ENCODE results near the gene CEMP1. TPM values are rescaled to one million over a fixed set of nuclear protein-coding genes. Genes with fewer than 3 reads are reported as not detected.

The CEMP1 gene
- total RNA-seq, 1 experiment from 2014 or later: not detected

GRCh38 chr16:2501946-2502895, 29.0 kb downstream of the CEMP1 start:
- Histone ChIP-seq H3K27me3 (replicated peaks; ENCODE audit: insufficient read depth, low read depth, low read length, poor library complexity) (no peaks in the 10 kb centered on the region), H3K36me3 (ENCODE audit: insufficient read depth, low read length, poor library complexity, severe bottlenecking) (peaks cover 4% of the 10 kb centered on the region), H3K4me3 (ENCODE audit: low read depth, low read length, poor library complexity, severe bottlenecking) (no peak overlapping the region), H3K4me1 (ENCODE audit: insufficient read depth, low read length, poor library complexity, severe bottlenecking) (peaks cover 5% of the 10 kb centered on the region), H3K27ac (ENCODE audit: low read depth, low read length, poor library complexity, severe bottlenecking) (no peak overlapping the region), H3K9me3 (ENCODE audit: low read depth, low read length, poor library complexity, severe bottlenecking) (no peaks in the 10 kb centered on the region)
- intact Hi-C loops (cut with micrococcal nuclease; ENCODE audit: unreplicated experiment): loop anchor here (2.0 to 10.0 kb wide), 3 partner anchors 160 to 237 kb away; partner anchors contain the start of genes ABCA3 and RNPS1
- ChIA-PET POLR2A (ENCODE audit: low non-redundant PET) (interaction anchor here (0.6 to 0.8 kb wide), 2 partner anchors 211 to 347 kb away, joined by 3 to 5 read pairs; partner anchors contain the start of gene TRAF7), CTCF (interaction anchor here (0.6 to 1.3 kb wide), 11 partner anchors 9 to 486 kb away, joined by 3 to 12 read pairs (median 5); partner anchors contain the start of genes ABCA3, AMDHD2, NTN3 and TBC1D24)
- TF ChIP-seq, protein P1, sequence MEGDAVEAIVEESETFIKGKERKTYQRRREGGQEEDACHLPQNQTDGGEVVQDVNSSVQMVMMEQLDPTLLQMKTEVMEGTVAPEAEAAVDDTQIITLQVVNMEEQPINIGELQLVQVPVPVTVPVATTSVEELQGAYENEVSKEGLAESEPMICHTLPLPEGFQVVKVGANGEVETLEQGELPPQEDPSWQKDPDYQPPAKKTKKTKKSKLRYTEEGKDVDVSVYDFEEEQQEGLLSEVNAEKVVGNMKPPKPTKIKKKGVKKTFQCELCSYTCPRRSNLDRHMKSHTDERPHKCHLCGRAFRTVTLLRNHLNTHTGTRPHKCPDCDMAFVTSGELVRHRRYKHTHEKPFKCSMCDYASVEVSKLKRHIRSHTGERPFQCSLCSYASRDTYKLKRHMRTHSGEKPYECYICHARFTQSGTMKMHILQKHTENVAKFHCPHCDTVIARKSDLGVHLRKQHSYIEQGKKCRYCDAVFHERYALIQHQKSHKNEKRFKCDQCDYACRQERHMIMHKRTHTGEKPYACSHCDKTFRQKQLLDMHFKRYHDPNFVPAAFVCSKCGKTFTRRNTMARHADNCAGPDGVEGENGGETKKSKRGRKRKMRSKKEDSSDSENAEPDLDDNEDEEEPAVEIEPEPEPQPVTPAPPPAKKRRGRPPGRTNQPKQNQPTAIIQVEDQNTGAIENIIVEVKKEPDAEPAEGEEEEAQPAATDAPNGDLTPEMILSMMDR (conservative IDR thresholded peaks at IDR 0.05; ENCODE audit: low read depth, low read length): no peak
- TF ChIP-seq EZH2 (IDR thresholded peaks at IDR 0.05; ENCODE audit: borderline replicate concordance, low read depth, low read length, poor library complexity, severe bottlenecking): no peak
- BruUV-seq (replicated peaks): no TSS peak
- no peak for DNase-seq (ENCODE audit: low spot score)

GRCh38 chr16:2500918-2501750, 30.1 kb downstream of the CEMP1 start:
- TF ChIP-seq, protein P1 (conservative IDR thresholded peaks at IDR 0.05; ENCODE audit: low read depth, low read length): peak; percentile 99
- TF ChIP-seq EZH2 (IDR thresholded peaks at IDR 0.05; ENCODE audit: borderline replicate concordance, low read depth, low read length, poor library complexity, severe bottlenecking): no peak
- BruUV-seq (replicated peaks): no TSS peak
- peak; percentile 91 for DNase-seq (ENCODE audit: low spot score)
- ChIA-PET POLR2A (ENCODE audit: low non-redundant PET) (interaction anchor here (0.6 to 0.8 kb wide), 2 partner anchors 210 to 346 kb away, joined by 3 to 5 read pairs; partner anchors contain the start of gene TRAF7), CTCF (interaction anchor here (0.6 to 1.3 kb wide), 12 partner anchors 10 to 485 kb away, joined by 3 to 12 read pairs (median 6); partner anchors contain the start of genes ABCA3, AMDHD2, NTN3 and TBC1D24)
- Histone ChIP-seq H3K4me3 (ENCODE audit: low read depth, low read length, poor library complexity, severe bottlenecking) (peak overlapping the region; percentile 37), H3K4me1 (ENCODE audit: insufficient read depth, low read length, poor library complexity, severe bottlenecking) (peaks cover 5% of the 10 kb centered on the region), H3K36me3 (ENCODE audit: insufficient read depth, low read length, poor library complexity, severe bottlenecking) (peaks cover 4% of the 10 kb centered on the region), H3K9me3 (ENCODE audit: low read depth, low read length, poor library complexity, severe bottlenecking) (no peaks in the 10 kb centered on the region), H3K27me3 (replicated peaks; ENCODE audit: insufficient read depth, low read depth, low read length, poor library complexity) (no peaks in the 10 kb centered on the region), H3K27ac (ENCODE audit: low read depth, low read length, poor library complexity, severe bottlenecking) (peak overlapping the region; percentile 40)
- intact Hi-C loops (cut with micrococcal nuclease; ENCODE audit: unreplicated experiment): loop anchor here (2.0 to 10.0 kb wide), 3 partner anchors 159 to 236 kb away; partner anchors contain the start of genes ABCA3 and RNPS1

DNA sequence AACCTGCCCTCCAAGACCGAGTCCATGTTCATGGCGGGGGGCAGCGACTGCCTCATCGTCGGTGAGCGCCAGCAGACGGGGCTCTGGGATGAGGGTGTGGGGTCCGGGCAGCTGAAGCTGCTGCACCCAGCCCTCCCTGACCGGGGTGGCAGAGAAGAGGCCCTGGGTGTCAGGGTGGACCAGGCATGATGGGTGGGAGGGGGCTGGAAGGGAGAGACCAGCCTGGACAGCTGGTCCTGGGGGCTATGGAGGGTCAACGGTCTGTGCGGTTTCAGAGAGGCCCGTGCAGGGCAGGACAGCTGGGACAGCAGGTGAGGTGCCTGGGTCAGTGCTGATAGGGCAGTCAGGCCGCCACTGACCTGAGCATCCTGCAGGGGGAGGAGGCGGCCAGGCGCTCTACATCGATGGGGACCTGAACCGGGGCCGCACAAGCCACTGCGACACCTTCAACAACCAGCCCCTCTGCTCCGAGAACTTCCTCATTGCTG, 30.7 kb downstream of the CEMP1 start:
- Histone ChIP-seq H3K27ac (ENCODE audit: low read depth, low read length, poor library complexity, severe bottlenecking) (no peak overlapping the region), H3K4me3 (ENCODE audit: low read depth, low read length, poor library complexity, severe bottlenecking) (no peak overlapping the region), H3K27me3 (replicated peaks; ENCODE audit: insufficient read depth, low read depth, low read length, poor library complexity) (no peaks in the 10 kb centered on the region), H3K9me3 (ENCODE audit: low read depth, low read length, poor library complexity, severe bottlenecking) (no peaks in the 10 kb centered on the region), H3K36me3 (ENCODE audit: insufficient read depth, low read length, poor library complexity, severe bottlenecking) (peaks cover 4% of the 10 kb centered on the region), H3K4me1 (ENCODE audit: insufficient read depth, low read length, poor library complexity, severe bottlenecking) (peaks cover 5% of the 10 kb centered on the region)
- TF ChIP-seq EZH2 (IDR thresholded peaks at IDR 0.05; ENCODE audit: borderline replicate concordance, low read depth, low read length, poor library complexity, severe bottlenecking): no peak
- TF ChIP-seq, protein P1 (conservative IDR thresholded peaks at IDR 0.05; ENCODE audit: low read depth, low read length): no peak
- no peak for DNase-seq (ENCODE audit: low spot score)
- BruUV-seq (replicated peaks): no TSS peak
- POLR2A ChIA-PET (ENCODE audit: low non-redundant PET): no interaction called here
- CTCF ChIA-PET: interaction anchor here (0.6 to 1.3 kb wide), 4 partner anchors 11 to 160 kb away, joined by 5 to 10 read pairs (median 6); partner anchors contain the start of gene ABCA3
- intact Hi-C loops (cut with micrococcal nuclease; ENCODE audit: unreplicated experiment): loop anchor here (2.0 to 10.0 kb wide), 3 partner anchors 158 to 236 kb away; partner anchors contain the start of genes ABCA3 and RNPS1
